Right lobe of liver (tissue), 6 donors: ENCODE data around the gene PPP1R10. TPM values are rescaled to one million over a fixed set of nuclear protein-coding genes. Genes with fewer than 3 reads are reported as not detected.
A peak's percentile ranks its signal among the peaks of the same experiment; 100 is the strongest.

Experiments used
- ATAC-seq, 4 donors: fragments of 200-7000 bp; cut with Tn5 transposase; one replicate each; pipeline ENCODE4 v1.9.1; 2020; ENCODE audit warnings: mild to moderate bottlenecking in 4 of 4, moderate library complexity in 4 of 4
- DNase-seq, 3 donors: peaks; one replicate each; pipeline ENCODE4 v3.0.0-alpha.2; 2020
- H3K27ac ChIP-seq, 3 donors: fragments of 200-600 bp; one replicate each; pipeline ENCODE4 v1.8.0; 2022
- H3K27me3 ChIP-seq, 2 donors: fragments of 200-600 bp; one replicate each; pipeline ENCODE4 v1.8.0; 2022
- H3K36me3 ChIP-seq, 4 donors: fragments of 200-600 bp; sonication (generic) in 1 of 4; one replicate each; pipeline versions ENCODE4 v1.5.1 to v1.8.0; 2017 to 2022; ENCODE audit warnings: control low read depth in 1 of 4
- H3K4me1 ChIP-seq, 4 donors: fragments of 200-600 bp; sonication (generic) in 1 of 4; one replicate each; pipeline versions ENCODE4 v1.5.1 to v1.8.0; 2017 to 2022; ENCODE audit warnings: control low read depth in 1 of 4
- H3K4me3 ChIP-seq, 3 donors: fragments of 200-600 bp; one replicate each; pipeline ENCODE4 v1.8.0; 2022
- H3K9me3 ChIP-seq, 4 donors: fragments of 200-600 bp; sonication (generic) in 1 of 4; one replicate each; pipeline versions ENCODE4 v1.5.1 to v1.8.0; 2017 to 2022; ENCODE audit warnings: control low read depth in 1 of 4
- POLR2A ChIP-seq: fragments of 450-650 bp; IDR thresholded peaks from one replicate; pipeline ENCODE4 v1.6.1; 2017; ENCODE audit warnings: antibody characterized with exemption, mild to moderate bottlenecking
- WGBS: methylation state at CpG from one replicate; pipeline ENCODE4 v1.1.6; 2018; ENCODE audit warnings: low coverage, low lambda C conversion rate; ENCODE audit not compliant: insufficient coverage; ENCODE audit errors: missing lambda C conversion rate; 5-methylcytosine and 5-hydroxymethylcytosine counted together
- intact Hi-C, 2 donors: fragments of 100-400 bp; cut with DNase I; formaldehyde crosslinking; loops; one replicate each; pipeline versions ENCODE4 v1.11.2 to v1.14.1; 2022
- total RNA-seq, 6 experiments: library from RNA; depleted of rRNA in 2 of 6; stranded (reverse); fragments of >200 nt in 2 of 6; fragmentation: NEBNext Ultra II Directional in 3 of 6; extraction: Animal tissue kit (Norgen Biotek cat#: 25700) in 3 of 6; gene quantifications; one replicate each; pipeline versions ENCODE4 v1.1.0 to v1.2.4, GENCODE V29; 2016 to 2023
- TF ChIP-seq, protein P1 (sequence below), 4 donors: fragments of 200-600 bp in 3 of 4; fragments of 450-650 bp in 1 of 4; IDR thresholded peaks; one replicate each; pipeline versions ENCODE4 v1.5.1 to v1.8.0; 2016 to 2022; ENCODE audit warnings: antibody characterized with exemption in 4 of 4, mild to moderate bottlenecking in 2 of 4
- donor health status: DM: no; HTN: yes; CAD: no.
- donor health status: DM: no; HTN: no; CAD: no.
- donor health status: DM: no; HTN: no; CAD: no.
- donor health status: DM: no; HTN: yes; CAD: no.
- donor health status: DM: no; HTN: yes; CAD: no.

PPP1R10 gene
- total RNA-seq, 6 experiments from 2014 or later, result 19.0 to 45.1 (median 32.4) TPM

DNA sequence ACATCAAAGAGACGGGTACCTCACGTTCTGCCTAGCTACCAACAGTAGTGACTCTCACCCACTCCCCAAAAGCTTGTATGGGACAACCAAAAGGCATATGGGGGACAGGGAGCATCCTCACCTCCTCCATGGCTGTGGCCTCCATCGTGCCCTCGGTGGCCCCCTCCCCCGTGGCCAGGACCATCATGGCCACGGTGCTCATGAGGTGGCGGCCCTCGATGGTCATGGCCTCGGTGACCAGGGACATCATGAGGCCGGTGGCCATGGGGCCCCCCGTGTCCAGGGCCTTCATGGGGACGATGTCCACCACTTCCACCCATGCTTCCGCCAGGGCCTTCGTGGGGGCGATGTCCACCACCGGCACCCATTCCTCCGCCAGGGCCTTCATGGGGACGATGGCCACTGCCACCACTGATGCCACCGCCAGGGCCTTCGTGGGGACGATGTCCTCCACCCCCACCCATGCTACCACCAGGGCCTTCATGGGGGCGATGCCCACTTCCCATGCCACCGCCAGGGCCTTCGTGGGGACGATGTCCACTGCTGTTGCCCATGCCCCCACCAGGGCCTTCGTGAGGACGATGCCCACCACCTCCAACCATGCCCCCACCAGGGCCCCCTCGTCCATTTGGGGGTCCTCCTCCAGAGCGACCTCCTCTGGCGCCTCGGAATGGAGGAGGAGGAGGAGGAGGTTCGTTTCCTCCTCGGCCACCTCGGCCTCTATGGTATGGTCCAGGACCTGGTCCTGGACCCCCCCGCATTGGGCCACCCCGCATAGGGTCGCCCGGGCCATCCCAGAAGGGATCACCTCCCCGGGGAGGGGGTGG, 15.0 kb downstream of the PPP1R10 start:
- Histone ChIP-seq H3K36me3 (peaks cover 19 to 67% (median 46%) of the 10 kb centered on the region in 4 donors), H3K9me3 (no peaks in the 10 kb centered on the region), H3K27ac (no peak overlapping the region), H3K4me3 (no peak overlapping the region), H3K27me3 (no peaks in the 10 kb centered on the region), H3K4me1 (no peaks in the 10 kb centered on the region)
- DNase-seq, result no peak
- TF ChIP-seq, protein P1, sequence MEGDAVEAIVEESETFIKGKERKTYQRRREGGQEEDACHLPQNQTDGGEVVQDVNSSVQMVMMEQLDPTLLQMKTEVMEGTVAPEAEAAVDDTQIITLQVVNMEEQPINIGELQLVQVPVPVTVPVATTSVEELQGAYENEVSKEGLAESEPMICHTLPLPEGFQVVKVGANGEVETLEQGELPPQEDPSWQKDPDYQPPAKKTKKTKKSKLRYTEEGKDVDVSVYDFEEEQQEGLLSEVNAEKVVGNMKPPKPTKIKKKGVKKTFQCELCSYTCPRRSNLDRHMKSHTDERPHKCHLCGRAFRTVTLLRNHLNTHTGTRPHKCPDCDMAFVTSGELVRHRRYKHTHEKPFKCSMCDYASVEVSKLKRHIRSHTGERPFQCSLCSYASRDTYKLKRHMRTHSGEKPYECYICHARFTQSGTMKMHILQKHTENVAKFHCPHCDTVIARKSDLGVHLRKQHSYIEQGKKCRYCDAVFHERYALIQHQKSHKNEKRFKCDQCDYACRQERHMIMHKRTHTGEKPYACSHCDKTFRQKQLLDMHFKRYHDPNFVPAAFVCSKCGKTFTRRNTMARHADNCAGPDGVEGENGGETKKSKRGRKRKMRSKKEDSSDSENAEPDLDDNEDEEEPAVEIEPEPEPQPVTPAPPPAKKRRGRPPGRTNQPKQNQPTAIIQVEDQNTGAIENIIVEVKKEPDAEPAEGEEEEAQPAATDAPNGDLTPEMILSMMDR (IDR thresholded peaks at IDR 0.05), result no peak
- TF ChIP-seq POLR2A, result no peak
- 89% methylated on average over 10 of the region's 39 CpGs for WGBS
- intact Hi-C loops, result loop anchor here in 1 of 2 donors (10.0 kb wide), 1 partner anchor 117 kb away; the partner anchor contains the start of gene HLA-E
- ATAC-seq, result peak in 3 of 4 donors; percentile 2 to 9 (median 2)

DNA sequence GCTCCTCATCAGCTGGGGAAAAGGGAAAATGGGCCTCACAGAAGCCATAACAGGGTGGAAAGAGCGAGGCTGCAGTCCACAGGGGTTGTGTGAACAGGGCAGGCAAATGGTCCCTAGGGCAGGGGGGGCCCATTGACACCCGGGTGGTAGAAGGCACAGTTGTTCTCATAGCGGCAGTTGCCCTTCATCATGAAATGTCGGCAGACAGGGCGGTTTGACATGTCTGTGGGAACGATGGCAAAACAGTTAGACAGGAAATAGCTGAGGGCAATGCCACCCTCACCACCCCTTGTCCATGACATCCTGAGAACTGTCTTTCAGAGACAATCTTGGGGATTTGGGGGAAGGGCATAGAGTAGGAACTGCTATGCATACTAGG, 15.6 kb downstream of the PPP1R10 start:
- no peak overlapping the region for H3K4me3 ChIP-seq
- H3K4me1 ChIP-seq, result no peaks in the 10 kb centered on the region
- H3K27me3 ChIP-seq, result no peaks in the 10 kb centered on the region
- intact Hi-C loops, result loop anchor here in 1 of 2 donors (10.0 kb wide), 1 partner anchor 117 kb away; the partner anchor contains the start of gene HLA-E
- WGBS, result 62% methylated on average over 3 of the region's 6 CpGs
- no peaks in the 10 kb centered on the region for H3K9me3 ChIP-seq
- DNase-seq (no peak), ATAC-seq (no peak)
- H3K27ac ChIP-seq, result no peak overlapping the region
- TF ChIP-seq, protein P1 (IDR thresholded peaks at IDR 0.05), result no peak
- no peak for TF ChIP-seq POLR2A
- peaks cover 19 to 61% (median 42%) of the 10 kb centered on the region in 4 donors for H3K36me3 ChIP-seq

DNA sequence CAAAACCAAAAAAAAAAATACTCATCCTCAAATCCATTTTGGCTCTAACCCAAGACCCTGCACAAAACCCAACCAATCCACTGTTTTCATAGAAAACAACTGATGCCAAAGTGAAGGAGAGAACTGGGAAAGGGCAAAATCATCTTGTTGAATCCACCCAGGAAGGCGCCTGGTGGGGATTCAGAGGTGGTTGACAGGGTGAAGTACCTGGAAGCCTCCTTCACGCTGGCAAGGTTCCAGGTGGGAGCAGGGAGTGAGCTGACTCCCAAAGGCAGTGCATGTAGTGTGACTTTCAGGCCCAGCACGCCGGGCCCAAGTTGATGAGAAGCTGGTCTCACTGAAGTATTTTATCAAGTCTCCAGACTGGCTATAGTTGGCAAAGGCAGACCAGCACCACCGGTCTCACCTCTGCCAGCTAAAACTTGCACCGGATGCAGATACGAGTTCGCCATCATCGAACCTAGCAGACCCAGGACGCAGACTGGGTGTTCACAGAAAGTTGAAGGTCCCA, 16.5 kb downstream of the PPP1R10 start:
- H3K9me3 ChIP-seq, result no peaks in the 10 kb centered on the region
- intact Hi-C loops, result loop anchor here in 1 of 2 donors (10.0 kb wide), 1 partner anchor 116 kb away; the partner anchor contains the start of gene HLA-E
- H3K27me3 ChIP-seq, result no peaks in the 10 kb centered on the region
- ATAC-seq (peak in 1 of 4 donors; percentile 7), DNase-seq (peak in 2 of 3 donors; percentile 40 to 57)
- H3K4me1 ChIP-seq, result no peaks in the 10 kb centered on the region
- no peak for TF ChIP-seq POLR2A
- TF ChIP-seq, protein P1 (IDR thresholded peaks at IDR 0.05), result no peak
- peaks cover 19 to 52% (median 34%) of the 10 kb centered on the region in 4 donors for H3K36me3 ChIP-seq
- H3K27ac ChIP-seq, result no peak overlapping the region
- 70% methylated on average over 8 of the region's 10 CpGs for WGBS
- no peak overlapping the region for H3K4me3 ChIP-seq

DNA sequence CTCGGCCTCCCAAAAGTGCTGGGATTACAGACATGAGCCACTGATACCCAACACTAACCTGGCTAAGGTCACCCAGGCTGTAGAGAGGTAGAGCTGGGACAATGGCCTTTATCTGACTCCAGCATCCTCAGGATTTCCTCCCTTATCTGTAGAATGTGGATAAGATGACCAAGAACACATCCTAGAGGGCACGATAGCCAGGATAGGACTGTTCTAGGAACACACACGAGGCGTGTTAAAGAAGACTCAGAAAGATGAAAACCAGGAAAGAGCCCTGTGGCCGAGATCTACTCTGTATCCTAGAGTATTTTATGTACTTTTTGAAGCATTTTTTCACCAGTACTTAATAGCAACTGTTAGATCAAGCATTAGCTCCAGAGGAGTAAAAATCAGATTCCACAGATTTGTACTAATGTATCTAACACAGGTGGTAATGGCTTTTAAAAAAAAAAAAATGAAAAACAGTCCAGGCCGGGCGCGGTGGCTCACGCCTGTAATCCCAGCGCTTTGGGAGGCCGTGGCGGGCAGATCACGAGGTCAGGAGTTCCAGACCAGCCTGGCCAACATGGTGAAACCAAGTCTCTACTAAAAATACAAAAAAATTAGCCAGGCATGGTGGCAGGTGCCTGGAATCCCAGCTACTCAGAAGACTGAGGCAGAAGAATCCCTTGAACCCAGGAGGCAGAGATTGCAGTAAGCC, 17.3 kb downstream of the PPP1R10 start:
- H3K4me1 ChIP-seq, result no peaks in the 10 kb centered on the region
- H3K4me3 ChIP-seq, result no peak overlapping the region
- H3K27me3 ChIP-seq, result no peaks in the 10 kb centered on the region
- no peak overlapping the region for H3K27ac ChIP-seq
- peaks cover 13 to 44% (median 29%) of the 10 kb centered on the region in 4 donors for H3K36me3 ChIP-seq
- intact Hi-C loops, result loop anchor here in 1 of 2 donors (10.0 kb wide), 2 partner anchors 55 to 115 kb away; partner anchors contain the start of gene HLA-E
- 67% methylated on average over 11 of the region's 13 CpGs for WGBS
- ATAC-seq (peak in 2 of 4 donors; percentile 18 to 23), DNase-seq (no peak)
- no peak for TF ChIP-seq POLR2A
- TF ChIP-seq, protein P1 (IDR thresholded peaks at IDR 0.05), result no peak
- H3K9me3 ChIP-seq, result no peaks in the 10 kb centered on the region
